ENCODE results near the gene KIF1A. TPM values are rescaled to one million over a fixed set of nuclear protein-coding genes. Genes with fewer than 3 reads are reported as not detected.

Gene KIF1A, protein sequence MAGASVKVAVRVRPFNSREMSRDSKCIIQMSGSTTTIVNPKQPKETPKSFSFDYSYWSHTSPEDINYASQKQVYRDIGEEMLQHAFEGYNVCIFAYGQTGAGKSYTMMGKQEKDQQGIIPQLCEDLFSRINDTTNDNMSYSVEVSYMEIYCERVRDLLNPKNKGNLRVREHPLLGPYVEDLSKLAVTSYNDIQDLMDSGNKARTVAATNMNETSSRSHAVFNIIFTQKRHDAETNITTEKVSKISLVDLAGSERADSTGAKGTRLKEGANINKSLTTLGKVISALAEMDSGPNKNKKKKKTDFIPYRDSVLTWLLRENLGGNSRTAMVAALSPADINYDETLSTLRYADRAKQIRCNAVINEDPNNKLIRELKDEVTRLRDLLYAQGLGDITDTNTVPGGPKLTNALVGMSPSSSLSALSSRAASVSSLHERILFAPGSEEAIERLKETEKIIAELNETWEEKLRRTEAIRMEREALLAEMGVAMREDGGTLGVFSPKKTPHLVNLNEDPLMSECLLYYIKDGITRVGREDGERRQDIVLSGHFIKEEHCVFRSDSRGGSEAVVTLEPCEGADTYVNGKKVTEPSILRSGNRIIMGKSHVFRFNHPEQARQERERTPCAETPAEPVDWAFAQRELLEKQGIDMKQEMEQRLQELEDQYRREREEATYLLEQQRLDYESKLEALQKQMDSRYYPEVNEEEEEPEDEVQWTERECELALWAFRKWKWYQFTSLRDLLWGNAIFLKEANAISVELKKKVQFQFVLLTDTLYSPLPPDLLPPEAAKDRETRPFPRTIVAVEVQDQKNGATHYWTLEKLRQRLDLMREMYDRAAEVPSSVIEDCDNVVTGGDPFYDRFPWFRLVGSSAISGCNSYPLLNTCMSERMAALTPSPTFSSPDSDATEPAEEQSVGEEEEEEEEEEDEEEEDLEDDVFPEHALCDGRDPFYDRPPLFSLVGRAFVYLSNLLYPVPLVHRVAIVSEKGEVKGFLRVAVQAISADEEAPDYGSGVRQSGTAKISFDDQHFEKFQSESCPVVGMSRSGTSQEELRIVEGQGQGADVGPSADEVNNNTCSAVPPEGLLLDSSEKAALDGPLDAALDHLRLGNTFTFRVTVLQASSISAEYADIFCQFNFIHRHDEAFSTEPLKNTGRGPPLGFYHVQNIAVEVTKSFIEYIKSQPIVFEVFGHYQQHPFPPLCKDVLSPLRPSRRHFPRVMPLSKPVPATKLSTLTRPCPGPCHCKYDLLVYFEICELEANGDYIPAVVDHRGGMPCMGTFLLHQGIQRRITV (N-terminal part only)
- total RNA-seq = not detected in 2 replicates

DNA sequence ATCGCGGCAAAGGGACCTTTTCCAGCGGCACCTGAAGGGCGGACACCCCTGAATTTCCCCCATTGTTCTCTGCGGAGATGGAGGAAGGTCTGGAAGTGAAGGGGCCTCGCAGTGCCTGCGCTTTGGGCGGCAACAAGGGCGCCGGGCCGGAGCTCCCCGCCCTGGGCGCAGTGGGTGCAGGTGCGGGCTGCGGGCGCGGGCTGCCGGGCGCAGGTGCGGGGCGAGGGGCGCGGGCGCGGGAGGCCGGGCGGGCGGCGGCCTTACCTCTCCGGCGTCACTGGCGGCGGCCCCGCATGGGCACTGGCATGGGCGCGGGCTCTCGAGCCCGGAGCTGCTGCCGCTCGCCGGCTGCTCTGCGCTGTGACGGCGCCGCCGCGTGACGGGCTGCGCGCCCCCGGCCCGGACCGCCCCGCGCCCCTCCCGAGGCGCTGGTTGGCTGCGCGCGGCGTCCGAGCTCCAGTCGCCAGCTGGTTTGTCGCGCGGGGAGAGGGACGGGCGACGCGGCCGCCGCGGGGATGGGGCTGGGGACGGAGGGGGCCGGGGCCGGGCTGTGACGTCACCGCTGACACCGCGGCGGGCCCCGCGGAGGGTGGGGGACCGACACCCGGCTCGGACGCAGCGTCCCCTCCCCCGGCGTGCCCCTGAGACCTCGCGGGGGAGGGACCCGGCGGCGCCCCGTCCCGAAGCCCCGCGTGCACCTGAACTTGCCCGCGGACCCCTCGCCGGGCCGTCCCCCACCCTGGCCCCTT lies at the start of gene KIF1A:
Gene KIF1A, minus strand, starts transcription at position 362 of the 749 bp plus-strand sequence. CDS start 22,467 bp downstream, outside the sequence.

DNA sequence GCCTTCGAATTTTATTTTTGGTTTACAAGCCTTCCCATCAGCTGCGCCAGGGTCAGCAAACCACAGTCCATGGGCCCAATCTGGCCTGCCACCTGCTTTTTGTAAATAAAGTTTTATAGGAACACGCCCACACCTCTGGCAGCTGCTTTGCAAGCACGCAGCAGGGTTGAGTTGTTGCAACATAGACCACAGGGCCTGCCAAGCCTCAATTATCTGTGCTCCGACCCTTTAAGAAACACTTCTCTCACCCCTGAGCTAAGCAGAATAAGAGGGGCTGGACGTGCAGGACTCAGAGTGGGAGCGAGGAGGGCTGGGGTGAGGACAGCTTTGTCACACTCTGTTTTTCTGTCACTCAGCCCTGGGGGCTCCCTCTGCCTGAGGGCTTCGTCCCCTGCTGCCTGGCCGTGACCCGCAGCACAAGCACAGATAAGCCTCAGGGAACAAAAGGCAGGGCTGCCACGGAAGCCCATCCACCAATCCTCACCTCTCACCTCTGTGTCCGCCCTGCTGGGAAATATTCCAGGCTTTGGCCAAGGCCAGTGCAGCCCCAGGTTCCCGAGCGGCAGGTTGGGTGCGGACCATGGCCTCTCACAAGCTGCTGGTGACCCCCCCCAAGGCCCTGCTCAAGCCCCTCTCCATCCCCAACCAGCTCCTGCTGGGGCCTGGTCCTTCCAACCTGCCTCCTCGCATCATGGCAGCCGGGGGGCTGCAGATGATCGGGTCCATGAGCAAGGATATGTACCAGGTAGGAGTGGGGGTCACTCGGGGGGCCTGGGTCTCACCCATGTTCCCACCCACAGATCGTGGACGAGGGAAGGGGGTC lies 48.5 kb upstream of the KIF1A start, which contains the start of gene AGXT:
Gene AGXT, plus strand, starts transcription at position 539 of the 823 bp plus-strand sequence. Its CDS starts 42 bp downstream, at position 581.

DNA sequence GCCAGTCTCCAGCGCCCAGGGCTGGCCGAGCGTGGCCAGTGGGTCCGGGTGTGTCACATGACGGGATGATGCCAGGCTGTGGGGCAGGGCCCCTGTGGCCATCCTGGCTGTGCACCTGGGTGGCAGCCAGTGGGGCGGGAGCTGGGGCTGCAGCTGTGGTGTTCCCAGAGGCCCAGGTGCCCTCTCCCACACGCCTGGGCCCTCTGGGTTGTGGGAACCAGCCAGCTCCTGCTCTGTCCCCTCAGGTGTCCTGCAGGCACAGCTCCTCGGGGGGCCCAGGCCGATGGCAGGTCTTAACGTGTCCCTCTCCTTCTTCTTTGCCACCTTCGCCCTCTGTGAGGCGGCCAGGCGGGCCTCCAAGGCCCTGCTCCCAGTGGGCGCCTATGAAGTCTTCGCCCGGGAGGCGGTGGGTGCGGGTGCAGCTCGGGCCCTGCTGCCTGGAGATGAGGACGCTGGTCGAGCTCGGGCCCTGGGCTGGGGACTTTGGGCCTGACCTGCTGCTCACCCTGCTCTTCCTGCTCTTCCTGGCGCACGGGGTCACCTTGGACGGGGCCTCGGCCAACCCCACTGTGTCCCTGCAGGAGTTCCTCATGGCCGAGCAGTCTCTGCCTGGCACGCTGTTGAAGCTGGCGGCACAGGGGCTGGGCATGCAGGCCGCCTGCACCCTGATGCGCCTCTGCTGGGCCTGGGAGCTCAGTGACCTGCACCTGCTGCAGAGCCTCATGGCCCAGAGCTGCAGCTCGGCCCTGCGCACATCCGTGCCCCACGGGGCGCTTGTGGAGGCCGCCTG lies 128.2 kb downstream of the KIF1A start, which contains the start of gene AQP12A:
Gene AQP12A, plus strand, starts transcription at position 236 of the 790 bp plus-strand sequence. Its CDS starts 48 bp downstream, at position 284.

DNA sequence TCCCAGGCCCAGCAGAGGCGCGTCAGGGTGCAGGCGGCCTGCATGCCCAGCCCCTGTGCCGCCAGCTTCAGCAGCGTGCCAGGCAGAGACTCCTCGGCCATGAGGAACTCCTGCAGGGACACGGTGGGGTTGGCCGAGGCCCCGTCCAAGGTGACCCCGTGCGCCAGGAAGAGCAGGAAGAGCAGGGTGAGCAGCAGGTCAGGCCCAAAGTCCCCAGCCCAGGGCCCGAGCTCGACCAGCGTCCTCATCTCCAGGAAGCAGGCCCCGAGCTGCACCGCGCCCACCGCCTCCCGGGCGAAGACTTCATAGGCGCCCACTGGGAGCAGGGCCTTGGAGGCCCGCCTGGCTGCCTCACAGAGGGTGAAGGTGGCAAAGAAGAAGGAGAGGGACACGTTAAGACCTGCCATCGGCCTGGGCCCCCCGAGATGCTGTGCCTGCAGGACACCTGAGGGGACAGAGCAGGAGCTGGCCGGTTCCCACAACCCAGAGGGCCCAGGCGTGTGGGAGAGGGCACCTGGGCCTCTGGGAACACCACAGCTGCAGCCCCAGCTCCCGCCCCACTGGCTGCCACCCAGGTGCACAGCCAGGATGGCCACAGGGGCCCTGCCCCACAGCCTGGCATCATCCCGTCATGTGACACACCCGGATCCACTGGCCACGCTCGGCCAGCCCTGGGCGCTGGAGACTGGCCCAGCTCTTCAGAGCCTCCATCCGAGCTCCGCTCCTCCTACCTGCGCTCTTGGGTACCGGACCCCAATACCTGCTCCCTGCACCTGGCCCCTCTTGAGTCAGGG lies 137.4 kb downstream of the KIF1A start, which contains the start of gene AQP12B:
Gene AQP12B, minus strand, starts transcription at position 455 of the 794 bp plus-strand sequence. Its CDS starts 48 bp downstream, at position 407.

Small RNA genes within 50 kb of the gene (small RNA-seq; reads per million reads assigned to genes)
- gene AC011298.3 = not detected

Other genes with a start within 250 kb of the KIF1A start
- 27.0 and 28.2 TPM in 2 replicates for gene CAPN10, start 233.5 kb downstream of the KIF1A start, total RNA-seq
- gene GPR35, start 194.7 kb downstream of the KIF1A start, total RNA-seq = 0.13 and 0.14 TPM in 2 replicates
- not detected in 2 replicates for gene AQP12B, start 137.3 kb downstream of the KIF1A start, total RNA-seq
- gene AQP12A, start 128.4 kb downstream of the KIF1A start, total RNA-seq = not detected in 2 replicates
- not detected in 2 replicates for gene AGXT, start 48.6 kb upstream of the KIF1A start, total RNA-seq
- gene MAB21L4, start 75.9 kb upstream of the KIF1A start, total RNA-seq = under 0.01 TPM in 1 of 2 replicates, not detected in the other
- not detected in 2 replicates for gene CROCC2, start 86.1 kb upstream of the KIF1A start, total RNA-seq
- 23.1 and 26.3 TPM in 2 replicates for gene SNED1, start 178.4 kb upstream of the KIF1A start, total RNA-seq